22Rv1 (cell line): Measurements from ENCODE around the gene DPP6.

Source experiments
- H3K27ac ChIP-seq: fragments of 450-650 bp; 2 replicates; pipeline ENCODE4 v1.5.1; 2017
- CTCF ChIP-seq: fragments of 450-650 bp; IDR thresholded peaks from 2 replicates; pipeline ENCODE4 v1.5.1; 2017; ENCODE audit warnings: mild to moderate bottlenecking
- ZFX ChIP-seq: fragments of 450-650 bp; IDR thresholded peaks from 2 replicates; pipeline ENCODE4 v1.6.1; 2017; ENCODE audit warnings: antibody characterized with exemption, borderline replicate concordance

The DPP6 gene

GRCh38 chr7:154336295-154336694, 284.1 kb downstream of the DPP6 start:
- TF ChIP-seq CTCF (no peak), ZFX (no peak)
- no peak overlapping the region for H3K27ac ChIP-seq

- TF ChIP-seq CTCF, result no peak
- no peak for TF ChIP-seq ZFX
- no peak overlapping the region for H3K27ac ChIP-seq
These were observed 286.7 kb downstream of the DPP6 start for GRCh38 chr7:154338701-154339506.

- no peak for TF ChIP-seq CTCF
- no peak for TF ChIP-seq ZFX
- H3K27ac ChIP-seq, result no peak overlapping the region
These were observed 290.9 kb downstream of the DPP6 start for GRCh38 chr7:154342971-154343633.

GRCh38 chr7:154343778-154344412, 291.7 kb downstream of the DPP6 start:
- H3K27ac ChIP-seq, result no peak overlapping the region
- no peak for TF ChIP-seq ZFX
- no peak for TF ChIP-seq CTCF

- TF ChIP-seq CTCF (no peak), ZFX (no peak)
- no peak overlapping the region for H3K27ac ChIP-seq
These were observed 292.9 kb downstream of the DPP6 start for GRCh38 chr7:154345093-154345492.

- H3K27ac ChIP-seq, result no peak overlapping the region
- TF ChIP-seq CTCF (no peak), ZFX (no peak)
These were observed 295.6 kb downstream of the DPP6 start for GRCh38 chr7:154347700-154348266.
